ENCODE data around the gene ARHGAP18.

Gene ARHGAP18

DNA sequence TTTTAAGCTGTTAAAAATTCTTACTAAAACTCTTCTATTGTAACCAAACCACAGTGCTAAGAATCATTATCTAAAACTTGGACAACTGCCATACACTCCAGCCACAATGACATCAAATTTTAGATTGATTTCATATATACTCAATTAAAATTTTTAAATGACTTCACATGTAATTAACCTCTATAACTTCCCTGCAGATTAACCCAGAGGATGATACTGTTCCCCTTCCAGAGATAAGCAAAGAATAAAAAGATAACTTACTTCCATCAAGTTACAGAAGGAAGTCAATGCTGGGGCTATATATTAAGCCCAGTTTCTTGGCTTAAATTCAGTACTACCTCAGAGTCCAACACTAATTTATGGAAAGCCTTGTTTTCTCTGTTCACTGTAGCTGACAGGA, 71.3 kb downstream of the ARHGAP18 start:
- DNase-seq: no peak

DNA sequence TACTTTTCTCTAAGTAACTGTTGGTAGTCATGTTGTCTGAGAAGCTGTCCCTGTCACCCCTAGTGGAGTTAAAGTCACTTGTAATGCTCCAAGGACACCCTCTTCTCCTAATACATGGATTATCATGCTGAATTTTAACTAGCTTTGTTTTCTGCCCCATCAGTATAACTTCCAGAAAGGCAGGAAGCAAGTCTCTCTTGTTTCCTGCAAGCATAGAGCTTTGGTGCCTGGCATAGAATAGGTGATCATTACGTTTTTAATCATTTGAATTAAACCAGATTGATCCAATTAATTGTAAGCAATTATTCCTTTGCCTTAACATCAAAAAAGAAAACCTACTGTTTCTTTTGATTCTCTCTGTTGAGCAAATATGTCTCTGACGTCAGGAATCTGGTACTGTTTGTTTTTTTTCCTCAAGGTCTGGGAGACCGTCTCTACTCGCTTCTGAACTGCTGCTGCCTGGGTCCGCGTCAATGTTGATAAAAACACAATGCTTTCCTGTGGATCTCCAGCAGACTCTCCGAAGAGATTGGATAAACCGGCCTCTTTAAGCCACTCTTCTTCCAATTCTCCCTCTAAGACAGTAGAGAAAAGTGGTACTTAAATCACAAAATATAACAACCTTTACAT, 71.8 kb downstream of the ARHGAP18 start:
- no peak for DNase-seq

DNA sequence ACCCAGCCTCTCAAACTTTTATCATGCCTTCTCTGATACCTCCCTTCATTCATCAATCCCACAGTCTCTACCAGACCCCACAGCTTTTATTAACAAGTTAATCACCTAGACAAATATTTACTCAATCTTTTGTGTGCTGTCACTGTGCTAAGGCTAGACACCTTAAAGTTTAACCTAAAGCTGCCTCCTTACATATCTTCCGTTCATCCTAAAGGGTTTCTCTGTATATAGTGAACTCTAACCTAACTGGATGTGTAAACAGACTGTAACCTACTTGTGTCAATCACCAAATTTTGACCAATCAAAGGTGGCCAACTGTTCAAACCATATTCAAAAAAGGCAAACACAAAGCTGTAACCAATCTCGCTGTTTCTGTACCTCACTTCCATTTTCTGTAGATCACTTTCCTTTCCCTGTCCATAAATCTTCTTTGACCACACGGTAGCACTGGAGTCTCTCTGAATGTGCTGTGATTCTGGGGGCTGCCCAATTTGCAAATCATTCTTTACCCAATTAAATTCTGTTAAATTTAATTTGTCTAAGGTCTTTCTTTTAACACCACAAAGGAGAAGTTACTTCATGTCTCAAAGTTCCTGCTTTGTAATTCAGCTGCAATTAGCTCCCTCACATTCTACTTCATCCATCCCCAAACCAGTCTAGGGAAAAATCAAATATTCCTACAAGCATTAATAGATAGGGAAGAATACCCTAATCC, 72.5 kb downstream of the ARHGAP18 start:
- no peak for DNase-seq

DNA sequence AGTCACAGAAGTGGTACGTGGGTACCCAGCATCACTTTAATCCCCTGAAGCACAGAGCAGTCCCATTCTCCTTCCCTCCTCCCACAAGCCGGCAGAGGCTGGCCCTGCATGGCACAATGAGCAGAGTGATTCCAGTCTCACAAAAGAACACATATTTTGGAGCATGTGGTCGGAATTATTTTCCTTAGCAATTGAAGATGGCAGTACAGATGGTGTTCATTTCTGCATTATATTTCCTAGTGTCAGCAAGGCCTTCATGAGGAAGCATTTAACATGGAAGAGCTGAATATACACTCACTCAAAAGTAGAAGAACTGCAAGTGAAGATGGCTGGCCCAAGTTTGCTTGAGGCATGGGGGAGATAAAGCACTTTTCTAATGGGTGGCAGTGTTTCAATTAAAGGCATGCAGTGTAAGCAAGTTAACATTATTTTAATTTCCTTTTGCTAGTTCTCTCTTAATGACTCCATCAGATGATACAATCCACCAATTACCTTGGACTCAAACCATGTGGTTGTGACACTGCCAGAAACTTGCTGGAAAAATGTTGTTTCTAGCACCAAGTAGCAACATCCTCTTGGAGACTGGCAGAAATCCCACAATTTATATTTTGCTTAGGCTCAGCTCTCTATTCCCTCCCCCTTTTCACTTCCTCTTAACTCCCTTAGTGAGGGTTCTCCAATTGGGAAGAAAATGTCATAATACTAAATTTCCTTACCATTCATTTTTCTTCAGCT, 74.4 kb downstream of the ARHGAP18 start:
- peak; percentile 16 to 22 for DNase-seq

DNA sequence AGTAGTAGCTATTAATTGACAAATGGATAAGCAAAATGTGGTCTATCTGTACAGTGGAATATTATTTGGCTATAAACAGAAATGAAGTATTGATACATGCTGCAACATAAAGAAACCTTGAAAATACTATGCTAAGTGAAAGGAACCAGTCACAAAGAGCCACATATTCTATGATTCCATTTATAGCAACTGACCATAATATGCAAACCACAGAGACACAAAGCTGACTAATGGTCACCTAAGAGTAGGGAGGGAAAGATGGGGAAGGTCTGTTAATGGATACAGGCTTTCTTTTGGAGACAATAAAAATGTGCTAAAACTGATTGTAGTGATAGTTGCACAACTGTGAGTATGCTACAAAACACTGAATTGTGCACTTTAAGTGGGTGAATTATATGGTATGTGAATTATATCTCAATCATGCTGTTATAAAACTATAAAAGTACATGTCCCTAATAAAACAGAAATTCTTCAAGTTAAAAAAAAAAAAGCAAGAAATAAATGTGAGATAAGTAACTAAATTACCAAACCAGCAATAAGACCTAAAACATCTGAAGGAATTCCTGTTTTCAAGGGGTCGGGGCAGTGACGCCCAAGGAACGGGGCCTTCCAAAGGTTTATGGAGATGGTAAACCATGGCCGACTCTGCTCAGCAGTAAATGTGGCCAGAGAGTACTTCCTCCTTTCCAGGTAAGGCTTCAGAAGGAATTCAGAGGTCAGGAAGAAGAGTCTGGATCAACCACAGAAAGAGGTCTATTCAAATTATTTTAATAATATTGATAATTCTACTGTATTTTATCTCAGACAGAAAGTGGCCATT, 75.4 kb downstream of the ARHGAP18 start:
- no peak for DNase-seq

DNA sequence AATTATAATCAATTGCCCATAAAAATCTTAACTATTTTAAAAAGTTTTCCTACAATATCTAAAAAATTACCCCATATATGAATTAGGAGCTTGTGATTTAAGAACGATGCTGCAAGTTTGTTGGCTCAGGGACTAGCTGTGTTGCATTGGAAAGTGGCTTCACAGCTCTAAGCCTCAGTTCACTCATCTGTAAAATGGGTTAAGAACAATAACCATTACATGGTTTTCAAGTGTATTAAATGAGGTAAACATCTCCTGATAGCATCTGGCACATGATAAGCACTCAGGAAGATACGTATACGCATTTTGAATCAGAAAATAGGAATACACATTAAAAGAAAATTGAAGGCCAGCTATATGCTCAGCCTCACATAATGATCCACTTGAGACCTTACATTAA, 76.4 kb downstream of the ARHGAP18 start:
- DNase-seq: no peak

DNA sequence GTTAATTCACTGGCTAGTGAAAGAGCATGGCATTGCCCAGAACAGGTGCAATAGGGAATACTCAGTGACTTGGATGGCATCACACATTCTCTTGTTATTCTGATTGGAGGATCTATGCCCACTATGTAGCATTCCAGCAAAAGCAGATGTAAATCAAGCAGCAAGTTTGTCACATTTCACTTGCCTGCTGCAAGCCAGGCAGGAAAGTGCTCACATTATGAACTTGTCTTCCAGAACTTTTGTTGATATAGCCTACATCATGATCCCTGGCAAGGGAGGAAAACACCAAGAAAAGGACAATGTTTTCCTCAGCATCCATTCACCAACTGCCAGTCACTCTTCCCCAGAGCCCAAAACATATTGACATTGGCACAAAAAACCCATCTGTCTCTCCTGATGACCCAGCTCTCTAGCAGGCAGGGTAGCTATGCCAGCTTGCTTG, 77.8 kb downstream of the ARHGAP18 start:
- no peak for DNase-seq

DNA sequence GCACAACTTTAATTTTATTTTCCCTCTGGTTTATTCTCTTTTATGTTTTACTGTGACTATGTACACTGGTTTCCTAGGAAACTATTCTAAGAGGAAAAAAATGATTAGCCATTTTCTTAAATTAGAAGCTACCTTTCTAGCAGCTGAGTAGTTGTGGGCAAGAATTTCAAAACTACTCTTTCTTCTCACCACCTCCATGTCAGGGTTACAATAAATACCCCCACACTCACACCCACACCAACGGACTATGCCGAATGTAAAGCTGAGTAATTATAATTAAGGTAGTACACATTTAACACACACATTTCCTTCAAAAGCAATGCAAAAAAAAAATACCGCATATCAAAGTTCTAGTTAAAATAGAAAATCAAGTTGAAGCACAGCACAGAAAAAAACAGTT, 78.9 kb downstream of the ARHGAP18 start:
- peak in 1 of 2 donors; percentile 36 for DNase-seq

DNA sequence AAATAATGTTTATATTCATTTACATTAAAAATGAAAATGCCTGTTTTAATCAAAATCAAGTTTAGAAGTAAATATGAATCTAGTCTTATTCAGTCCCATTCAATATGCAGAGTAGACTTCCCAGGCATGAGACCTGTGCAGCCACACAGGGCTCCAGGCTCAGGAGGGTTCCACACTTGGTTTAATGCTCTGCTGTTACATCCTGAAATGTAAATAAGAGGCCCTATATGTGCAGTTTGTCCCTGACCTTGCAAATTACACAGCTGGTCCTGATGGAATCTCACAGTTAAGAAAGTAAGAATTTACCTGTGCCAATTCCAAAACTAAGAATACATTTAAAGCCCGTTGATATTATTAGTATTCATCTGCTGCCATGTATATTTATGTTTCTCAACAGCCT, 79.4 kb downstream of the ARHGAP18 start:
- no peak for DNase-seq

GRCh38 chr6:129628101-129628815, 81.7 kb downstream of the ARHGAP18 start:
- DNase-seq: no peak

DNA sequence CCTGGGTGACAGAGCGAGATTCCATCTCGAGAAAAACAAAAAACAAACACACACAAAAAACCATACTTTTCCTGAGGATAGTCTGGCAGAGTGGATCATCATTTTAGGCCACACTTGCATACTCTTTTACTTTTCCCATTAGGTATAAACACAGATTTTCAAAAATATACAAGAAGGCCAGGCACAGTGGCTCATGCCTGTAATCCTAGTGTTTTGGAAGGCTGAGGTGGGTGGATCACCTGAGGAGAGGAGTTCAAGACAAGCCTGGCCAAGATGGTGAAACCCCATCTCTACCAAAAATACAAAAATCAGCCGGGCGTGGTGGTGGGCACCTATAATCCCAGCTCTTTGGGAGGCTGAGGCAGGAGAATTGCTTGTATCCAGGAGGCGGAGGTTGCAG, 85.5 kb downstream of the ARHGAP18 start:
- DNase-seq: no peak

DNA sequence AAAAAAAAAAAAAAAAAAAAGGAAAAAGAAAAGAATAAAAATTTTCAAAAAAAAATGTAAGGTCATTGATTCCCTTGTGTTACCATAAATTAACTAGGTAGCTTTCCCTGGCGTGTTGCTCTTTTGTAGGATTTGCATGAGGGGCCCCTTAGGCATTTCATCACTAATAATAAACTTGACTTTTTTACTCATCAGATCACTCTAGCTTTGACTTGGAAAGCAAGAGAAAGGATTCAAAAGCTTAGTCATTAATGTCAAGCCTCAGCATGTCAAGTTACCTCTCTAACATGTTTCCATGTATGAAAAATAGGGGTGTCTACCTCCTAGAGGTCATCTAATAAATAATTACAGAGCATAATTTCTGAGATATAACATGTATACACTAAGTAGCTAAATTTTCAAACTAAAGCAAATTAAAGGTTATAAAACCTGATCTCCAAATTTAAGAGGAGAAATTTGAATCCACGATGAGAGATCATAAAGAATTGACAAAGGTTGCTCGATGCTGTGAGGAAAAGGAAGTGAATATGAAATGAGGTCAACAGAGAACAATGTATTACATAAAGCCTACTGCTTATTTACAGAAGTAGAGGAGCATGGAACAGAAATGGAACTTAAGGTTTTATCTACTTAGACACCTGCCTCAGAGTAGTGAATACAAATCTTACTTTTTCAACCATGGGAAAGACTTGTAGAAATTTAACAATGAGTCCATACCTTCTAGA, 86.8 kb downstream of the ARHGAP18 start:
- DNase-seq: peak; percentile 21 to 50

DNA sequence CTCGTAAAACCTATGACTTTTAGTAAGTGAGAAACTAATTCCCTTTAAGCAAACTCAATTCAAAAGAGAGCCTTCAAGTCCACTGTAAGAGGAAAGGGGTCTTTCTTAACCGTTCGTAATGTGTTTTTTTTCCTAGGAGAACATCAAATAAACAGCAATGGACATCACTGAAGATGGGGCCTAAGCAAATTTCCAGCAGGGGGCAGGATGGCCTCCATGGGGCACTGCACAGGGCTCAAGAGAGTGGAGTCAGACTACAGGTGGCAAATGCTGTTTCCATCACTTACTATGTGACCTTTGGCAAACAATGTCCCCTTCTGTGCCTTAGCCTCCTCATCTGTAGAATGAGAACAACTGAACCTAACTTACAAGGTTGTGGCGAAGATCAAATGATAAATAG, 88.7 kb downstream of the ARHGAP18 start:
- peak in 1 of 2 donors; percentile 31 for DNase-seq

DNA sequence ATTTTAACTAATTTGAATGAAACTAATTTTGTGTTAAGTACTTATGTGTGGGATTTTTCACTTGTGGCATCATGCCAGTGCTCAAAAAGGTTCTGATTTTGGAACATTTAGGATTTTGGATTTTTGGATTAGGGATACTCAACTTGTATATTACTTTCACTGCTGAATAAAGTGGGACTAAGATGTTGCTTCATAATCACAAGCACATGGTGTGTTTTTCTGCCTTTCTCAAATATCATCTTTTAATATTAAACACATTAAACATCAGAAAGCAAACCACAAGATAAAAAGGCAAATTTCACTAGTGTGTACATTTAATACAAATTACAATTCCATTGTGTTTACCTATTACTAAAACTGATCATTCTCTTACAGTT, 89.8 kb downstream of the ARHGAP18 start:
- no peak for DNase-seq

GRCh38 chr6:129619579-129620233, 90.3 kb downstream of the ARHGAP18 start:
- DNase-seq: no peak

GRCh38 chr6:129617986-129618385, 92.0 kb downstream of the ARHGAP18 start:
- DNase-seq: no peak

DNA sequence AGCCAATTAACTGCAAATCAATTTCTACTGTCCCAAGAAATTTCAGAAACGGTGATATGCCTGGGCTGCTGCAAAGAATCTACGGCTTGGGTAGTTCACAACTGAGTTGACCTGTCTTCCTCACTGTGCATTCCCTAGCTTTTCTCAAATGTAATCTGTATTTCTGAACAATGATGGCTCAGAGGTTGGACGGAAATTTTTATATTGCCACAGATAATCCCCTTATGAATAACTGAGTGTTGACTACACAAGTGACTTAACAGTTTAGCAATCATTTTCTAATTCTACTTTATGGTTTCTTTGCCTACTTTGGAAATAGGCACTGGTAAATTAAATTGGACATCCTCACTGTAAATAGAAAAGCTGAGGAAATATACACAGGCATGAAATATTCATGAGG, 94.5 kb downstream of the ARHGAP18 start:
- no peak for DNase-seq

DNA sequence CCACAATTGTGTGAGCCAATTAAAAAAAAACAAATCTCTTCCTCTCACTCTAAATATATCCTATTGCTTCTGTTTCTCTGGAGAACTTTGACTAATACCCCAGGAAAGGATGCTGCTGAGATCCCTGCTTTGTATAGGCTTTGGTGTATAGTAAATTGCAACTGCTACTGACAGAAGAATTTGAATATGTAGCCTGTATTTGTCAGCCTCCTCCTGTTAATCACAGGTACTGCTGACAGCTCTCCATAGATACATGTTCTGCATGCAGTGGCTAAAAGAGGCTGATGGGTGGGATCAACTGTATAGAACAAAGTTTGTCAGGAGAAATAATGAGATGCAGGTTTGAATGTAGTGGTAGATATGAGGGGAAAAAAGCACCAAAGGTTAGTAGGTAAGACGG, 95.0 kb downstream of the ARHGAP18 start:
- no peak for DNase-seq

- no peak for DNase-seq
These were observed 95.5 kb downstream of the ARHGAP18 start for GRCh38 chr6:129614464-129614863.

DNA sequence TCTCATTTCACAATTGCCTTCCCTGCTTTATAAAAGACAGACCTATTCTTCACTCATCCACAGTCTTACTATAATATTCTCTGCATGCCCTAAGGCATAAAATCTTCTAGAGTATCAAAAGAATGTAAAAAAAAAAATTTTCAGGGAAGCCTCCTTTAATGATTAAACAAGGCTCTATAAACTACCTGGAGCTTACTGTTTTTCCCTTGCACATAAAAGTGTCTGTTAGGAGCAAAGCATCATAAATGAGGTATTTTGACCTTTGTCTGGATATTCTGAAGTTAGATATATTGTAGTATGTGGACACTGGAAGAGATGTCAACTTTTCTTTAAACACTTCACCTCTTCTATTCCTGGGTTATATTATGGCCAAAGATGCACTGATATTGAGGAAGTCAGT, 97.5 kb downstream of the ARHGAP18 start:
- DNase-seq: no peak

DNA sequence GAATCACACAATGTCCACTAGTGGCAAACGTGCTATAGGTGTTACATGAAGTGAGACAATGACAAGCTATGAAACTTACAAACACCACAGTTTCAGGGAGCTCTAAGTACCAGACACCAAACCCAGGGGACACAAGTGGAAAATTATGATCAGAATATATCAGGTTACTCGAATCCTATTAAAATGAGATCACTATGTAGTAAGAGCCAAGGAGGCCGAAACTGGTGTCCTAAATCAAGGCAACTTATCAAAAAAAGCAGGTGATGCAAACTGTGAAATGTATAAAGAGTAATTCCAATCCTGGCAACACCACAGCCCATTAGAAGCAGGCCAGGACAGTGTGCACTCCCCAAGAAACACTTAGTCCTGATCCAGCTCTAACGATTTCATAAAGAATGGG, 100.3 kb downstream of the ARHGAP18 start:
- no peak for DNase-seq
